SK-N-SH (cell line): ENCODE results near the gene IRF2BP2. TPM values are rescaled to one million over a fixed set of nuclear protein-coding genes. Genes with fewer than 3 reads are reported as not detected.

ENCODE experiments used
- CTCF ChIA-PET: fragments of 300-600, 350-600 bp; formaldehyde crosslinking; extraction: SDS; loops from one replicate; lab custom pipeline; 2021; lab: Yijun Ruan, JAX
- POLR2A ChIA-PET: fragments of 350-600 bp; sonication (Branson Sonifier 250); formaldehyde crosslinking; extraction: SDS; loops from one replicate; lab custom pipeline; 2020; ENCODE audit warnings: antibody characterized with exemption, inconsistent platforms; lab: Yijun Ruan, JAX
- DNase-seq: peaks from one replicate; pipeline ENCODE4 v3.0.0; 2012
- H2AFZ ChIP-seq: fragments of 200-600 bp; sonication (generic); 2 replicates; pipeline ENCODE4 v1.8.1; 2016; ENCODE audit warnings: antibody characterized with exemption, mild to moderate bottlenecking, low read depth
- H3F3A ChIP-seq: fragments of 200-600 bp; sonication (generic); replicated peaks from 2 replicates; pipeline ENCODE3; 2016; ENCODE audit warnings: antibody characterized with exemption, mild to moderate bottlenecking; ENCODE audit not compliant: insufficient read depth
- H3K27ac ChIP-seq, 2 experiments: fragments of 200-500 bp in 1 of 2; fragments of 200-600 bp in 1 of 2; sonication (Bioruptor generic) in 1 of 2; sonication (generic), shearing (Covaris generic) in 1 of 2; 2 replicates each; pipeline versions ENCODE4 v1.5.1 to v1.6.1; 2014 to 2016; ENCODE audit warnings: low read depth in 2 of 2, inconsistent platforms in 1 of 2, low read length in 1 of 2, mild to moderate bottlenecking in 1 of 2, mixed read lengths in 1 of 2
- H3K27me3 ChIP-seq: fragments of 200-600 bp; sonication (generic), shearing (Covaris generic); 2 replicates; pipeline ENCODE4 v1.6.1; 2016; ENCODE audit warnings: mixed run types; ENCODE audit not compliant: insufficient read depth
- H3K36me3 ChIP-seq, 2 experiments: fragments of 200-500 bp in 1 of 2; fragments of 200-600 bp in 1 of 2; sonication (Bioruptor generic) in 1 of 2; sonication (generic) in 1 of 2; replicated peaks in 1 of 2; 2 replicates each; pipeline versions ENCODE3 to v1.5.1; 2014 to 2016; ENCODE audit warnings: low read length in 1 of 2, mild to moderate bottlenecking in 1 of 2; ENCODE audit not compliant: insufficient read depth in 2 of 2, control insufficient read depth in 1 of 2
- H3K4me1 ChIP-seq, 2 experiments: fragments of 200-500 bp in 1 of 2; fragments of 200-600 bp in 1 of 2; sonication (Bioruptor generic) in 1 of 2; sonication (generic), shearing (Covaris generic) in 1 of 2; 2 replicates each; pipeline versions ENCODE4 v1.5.1 to v1.6.1; 2014 to 2016; ENCODE audit warnings: low read depth in 1 of 2, low read length in 1 of 2, mixed run types in 1 of 2; ENCODE audit not compliant: insufficient read depth in 2 of 2, control insufficient read depth in 1 of 2
- H3K4me2 ChIP-seq: fragments of 200-600 bp; sonication (generic), shearing (Covaris generic); 2 replicates; pipeline ENCODE4 v1.6.1; 2017; ENCODE audit warnings: mixed run types
- H3K4me3 ChIP-seq, 2 experiments: fragments of 200-500 bp in 1 of 2; fragments of 200-600 bp in 1 of 2; sonication (Bioruptor generic) in 1 of 2; sonication (generic), shearing (Covaris generic) in 1 of 2; 2 replicates each; pipeline versions ENCODE4 v1.5.1 to v1.8.1; 2014 to 2016; ENCODE audit warnings: low read depth in 2 of 2, inconsistent platforms in 1 of 2, low read length in 1 of 2, mild to moderate bottlenecking in 1 of 2, mixed read lengths in 1 of 2, moderate library complexity in 1 of 2
- H3K79me2 ChIP-seq: fragments of 200-600 bp; sonication (generic); 2 replicates; pipeline ENCODE4 v1.8.1; 2017; ENCODE audit warnings: mild to moderate bottlenecking; ENCODE audit not compliant: insufficient read depth
- H3K9ac ChIP-seq: fragments of 200-600 bp; sonication (generic); 2 replicates; pipeline ENCODE4 v1.6.1; 2017; ENCODE audit warnings: mixed run types
- H3K9me2 ChIP-seq: fragments of 200-600 bp; sonication (generic); 2 replicates; pipeline ENCODE4 v1.6.1; 2017; ENCODE audit warnings: mixed run types
- H3K9me3 ChIP-seq: fragments of 200-600 bp; sonication (generic); 2 replicates; pipeline ENCODE4 v1.6.1; 2017; ENCODE audit warnings: mixed run types, mild to moderate bottlenecking, moderate library complexity
- H4K20me1 ChIP-seq: fragments of 200-600 bp; sonication (generic); 2 replicates; pipeline ENCODE4 v1.6.1; 2017; ENCODE audit warnings: mild to moderate bottlenecking, mixed run types; ENCODE audit not compliant: insufficient read depth
- CHD2 ChIP-seq: fragments of 150-350 bp; IDR thresholded peaks from 2 replicates; pipeline ENCODE4 v1.6.1; 2018; ENCODE audit warnings: low read length; ENCODE audit not compliant: partially characterized antibody
- ELF1 ChIP-seq: IDR thresholded peaks from 2 replicates; pipeline ENCODE4 v1.4.0; 2012
- EP300 ChIP-seq, 2 experiments: IDR thresholded peaks; 2 replicates each; pipeline versions ENCODE4 v1.4.0 to v1.6.1; 2012; ENCODE audit warnings: borderline replicate concordance in 1 of 2, low read depth in 1 of 2, low read length in 1 of 2
- EZH2phosphoT487 ChIP-seq: fragments of 200-600 bp; sonication (generic); IDR thresholded peaks from 2 replicates; pipeline ENCODE4 v1.6.1; 2017; ENCODE audit warnings: low read depth, mixed run types, mild to moderate bottlenecking, antibody characterized with exemption, moderate library complexity, borderline replicate concordance
- FOXJ3 ChIP-seq: sonication (generic); formaldehyde crosslinking; IDR thresholded peaks from 2 replicates; pipeline ENCODE4 v1.5.1; 2020; ENCODE audit warnings: mild to moderate bottlenecking, missing genetic modification reagents
- FOXM1 ChIP-seq: IDR thresholded peaks from 2 replicates; pipeline ENCODE4 v1.4.0; 2012; ENCODE audit warnings: low read depth, mild to moderate bottlenecking
- GABPA ChIP-seq: IDR thresholded peaks from 2 replicates; pipeline ENCODE4 v1.4.0; 2012; ENCODE audit warnings: low read depth, mild to moderate bottlenecking
- GATA2 ChIP-seq: sonication (generic); formaldehyde crosslinking; IDR thresholded peaks from 2 replicates; pipeline ENCODE4 v1.5.0; 2020; ENCODE audit warnings: mild to moderate bottlenecking, missing genetic modification reagents
- IRF3 ChIP-seq: fragments of 150-350 bp; IDR thresholded peaks from 2 replicates; pipeline ENCODE4 v1.6.1; 2016; ENCODE audit warnings: mild to moderate bottlenecking, low read depth, low read length
- JUND ChIP-seq: IDR thresholded peaks from 2 replicates; pipeline ENCODE4 v1.4.0; 2012
- MAX ChIP-seq: IDR thresholded peaks from 2 replicates; pipeline ENCODE4 v1.4.0; 2012; ENCODE audit warnings: low read depth
- MEF2A ChIP-seq: IDR thresholded peaks from 2 replicates; pipeline ENCODE4 v1.4.0; 2012; ENCODE audit warnings: low read depth, borderline replicate concordance
- NFIC ChIP-seq: IDR thresholded peaks from 2 replicates; pipeline ENCODE4 v1.4.0; 2012; ENCODE audit warnings: borderline replicate concordance
- NRF1 ChIP-seq: IDR thresholded peaks from 2 replicates; pipeline ENCODE4 v1.6.1; 2012; ENCODE audit warnings: low read depth, mild to moderate bottlenecking, low read length
- POLR2AphosphoS5 ChIP-seq: IDR thresholded peaks from 2 replicates; pipeline ENCODE4 v1.6.1; 2012; ENCODE audit warnings: low read depth, low read length
- RAD21 ChIP-seq: IDR thresholded peaks from 2 replicates; pipeline ENCODE4 v1.6.1; 2012; ENCODE audit warnings: mild to moderate bottlenecking, low read length
- RCOR1 ChIP-seq: fragments of 150-350 bp; IDR thresholded peaks from 2 replicates; pipeline ENCODE4 v1.6.1; 2017; ENCODE audit warnings: antibody characterized with exemption, low read length
- RFX5 ChIP-seq: IDR thresholded peaks from 2 replicates; pipeline ENCODE4 v1.6.1; 2012; ENCODE audit warnings: mild to moderate bottlenecking, improper control_type of control experiment, low read length
- RXRA ChIP-seq: IDR thresholded peaks from 2 replicates; pipeline ENCODE4 v1.4.0; 2012; ENCODE audit warnings: low read depth, mild to moderate bottlenecking, borderline replicate concordance
- SIN3A ChIP-seq: IDR thresholded peaks from 2 replicates; pipeline ENCODE4 v1.6.1; 2012; ENCODE audit warnings: low read depth, mild to moderate bottlenecking, low read length, moderate library complexity, borderline replicate concordance
- SMC3 ChIP-seq: IDR thresholded peaks from 2 replicates; pipeline ENCODE4 v1.6.1; 2012; ENCODE audit warnings: low read depth, low read length, improper control_type of control experiment
- TCF12 ChIP-seq: IDR thresholded peaks from 2 replicates; pipeline ENCODE4 v1.4.0; 2012
- USF2 ChIP-seq: fragments of 150-350 bp; IDR thresholded peaks from 2 replicates; pipeline ENCODE4 v1.6.1; 2017; ENCODE audit warnings: antibody characterized with exemption, low read length, low read depth, borderline replicate concordance
- YY1 ChIP-seq: IDR thresholded peaks from 2 replicates; pipeline ENCODE4 v1.4.0; 2012; ENCODE audit warnings: low read depth, mild to moderate bottlenecking
- WGBS: methylation state at CpG from one replicate; pipeline ENCODE4 v1.1.6; 2017; ENCODE audit warnings: low lambda C conversion rate; 5-methylcytosine and 5-hydroxymethylcytosine counted together
- polyA plus RNA-seq, 3 experiments: library from polyadenylated mRNA; depleted of rRNA; stranded (reverse); fragments of >200 nt; gene quantifications; 2 replicates each; pipeline ENCODE4 v1.2.3, GENCODE V29; 2012
- TF ChIP-seq, protein P1 (sequence below): IDR thresholded peaks from 2 replicates; pipeline ENCODE4 v1.4.0; 2012; ENCODE audit warnings: low read depth, borderline replicate concordance
- TF ChIP-seq, protein P2 (sequence below): IDR thresholded peaks from 2 replicates; pipeline ENCODE4 v1.4.0; 2012; ENCODE audit warnings: low read depth, borderline replicate concordance
- TF ChIP-seq, protein P3 (sequence below): fragments of 200-600 bp; sonication (generic); IDR thresholded peaks from 2 replicates; pipeline ENCODE4 v1.6.1; 2017; ENCODE audit warnings: antibody characterized with exemption, mild to moderate bottlenecking, moderate library complexity

Gene IRF2BP2
- polyA plus RNA-seq, 1 of the 3 experiments (the other 2 are of a cell fraction): 73.9 TPM

GRCh38 chr1:234655328-234656069 is 45.5 kb upstream of the IRF2BP2 start:
- ChIA-PET POLR2A (interaction anchor here (0.5 to 1.7 kb wide), 9 partner anchors 41 to 252 kb away, joined by 3 to 15 read pairs (median 5); partner anchors contain the start of gene IRF2BP2), CTCF (interaction anchor here (0.7 to 1.8 kb wide), 8 partner anchors 11 to 428 kb away, joined by 3 to 5 read pairs (median 3); no protein-coding TSS in a partner anchor)
- no peaks in the 10 kb centered on the region for H3K36me3 ChIP-seq
- H2AFZ ChIP-seq: no peak overlapping the region
- H3K4me3 ChIP-seq: no peak overlapping the region
- H3K79me2 ChIP-seq: no peaks in the 10 kb centered on the region
- H3F3A ChIP-seq: peaks cover 17% of the 10 kb centered on the region
- H3K9ac ChIP-seq: no peak overlapping the region
- WGBS: 57% methylated on average over 7 of the region's 8 CpGs
- H3K9me2 ChIP-seq: no peaks in the 10 kb centered on the region
- DNase-seq: peak; percentile 79
- no peaks in the 10 kb centered on the region for H4K20me1 ChIP-seq
- peaks cover 27 to 32% of the 10 kb centered on the region in 2 experiments for H3K4me1 ChIP-seq
- no peak overlapping the region for H3K4me2 ChIP-seq
- no peaks in the 10 kb centered on the region for H3K9me3 ChIP-seq
- H3K27me3 ChIP-seq: no peaks in the 10 kb centered on the region
- H3K27ac ChIP-seq: peak overlapping the region in 1 of 2 experiments; percentile 2; a peak in 1 of 4 replicates
- no peak for TF ChIP-seq NRF1
- TF ChIP-seq, protein P1, sequence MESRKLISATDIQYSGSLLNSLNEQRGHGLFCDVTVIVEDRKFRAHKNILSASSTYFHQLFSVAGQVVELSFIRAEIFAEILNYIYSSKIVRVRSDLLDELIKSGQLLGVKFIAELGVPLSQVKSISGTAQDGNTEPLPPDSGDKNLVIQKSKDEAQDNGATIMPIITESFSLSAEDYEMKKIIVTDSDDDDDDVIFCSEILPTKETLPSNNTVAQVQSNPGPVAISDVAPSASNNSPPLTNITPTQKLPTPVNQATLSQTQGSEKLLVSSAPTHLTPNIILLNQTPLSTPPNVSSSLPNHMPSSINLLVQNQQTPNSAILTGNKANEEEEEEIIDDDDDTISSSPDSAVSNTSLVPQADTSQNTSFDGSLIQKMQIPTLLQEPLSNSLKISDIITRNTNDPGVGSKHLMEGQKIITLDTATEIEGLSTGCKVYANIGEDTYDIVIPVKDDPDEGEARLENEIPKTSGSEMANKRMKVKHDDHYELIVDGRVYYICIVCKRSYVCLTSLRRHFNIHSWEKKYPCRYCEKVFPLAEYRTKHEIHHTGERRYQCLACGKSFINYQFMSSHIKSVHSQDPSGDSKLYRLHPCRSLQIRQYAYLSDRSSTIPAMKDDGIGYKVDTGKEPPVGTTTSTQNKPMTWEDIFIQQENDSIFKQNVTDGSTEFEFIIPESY: no peak
- TF ChIP-seq, protein P2, sequence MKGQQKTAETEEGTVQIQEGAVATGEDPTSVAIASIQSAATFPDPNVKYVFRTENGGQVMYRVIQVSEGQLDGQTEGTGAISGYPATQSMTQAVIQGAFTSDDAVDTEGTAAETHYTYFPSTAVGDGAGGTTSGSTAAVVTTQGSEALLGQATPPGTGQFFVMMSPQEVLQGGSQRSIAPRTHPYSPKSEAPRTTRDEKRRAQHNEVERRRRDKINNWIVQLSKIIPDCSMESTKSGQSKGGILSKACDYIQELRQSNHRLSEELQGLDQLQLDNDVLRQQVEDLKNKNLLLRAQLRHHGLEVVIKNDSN: no peak
- no peak for TF ChIP-seq MAX
- no peak for TF ChIP-seq YY1
- TF ChIP-seq SIN3A: no peak
- no peak for TF ChIP-seq FOXM1
- TF ChIP-seq USF2: no peak
- peak; percentile 96 for TF ChIP-seq FOXJ3 (CRISPR knock-in tag)
- no peak for TF ChIP-seq RXRA
- no peak for TF ChIP-seq MEF2A
- peak in 1 of 2 experiments; percentile 99; a peak in 2 of 4 replicates for TF ChIP-seq EP300 (IDR thresholded peaks at IDR 0.05; ENCODE audit: borderline replicate concordance in 1 of 2, low read depth in 1 of 2, low read length in 1 of 2)
- TF ChIP-seq RFX5: no peak
- TF ChIP-seq RCOR1: peak; percentile 100
- TF ChIP-seq SMC3: peak; percentile 10; the same call in 1 of the 2 replicates
- 0 out of 2 replicates have a peak, but pooled peaks have one; percentile 33 for TF ChIP-seq POLR2AphosphoS5
- no peak for TF ChIP-seq NFIC
- peak; percentile 90 for TF ChIP-seq CHD2
- no peak for TF ChIP-seq GABPA
- TF ChIP-seq, protein P3, sequence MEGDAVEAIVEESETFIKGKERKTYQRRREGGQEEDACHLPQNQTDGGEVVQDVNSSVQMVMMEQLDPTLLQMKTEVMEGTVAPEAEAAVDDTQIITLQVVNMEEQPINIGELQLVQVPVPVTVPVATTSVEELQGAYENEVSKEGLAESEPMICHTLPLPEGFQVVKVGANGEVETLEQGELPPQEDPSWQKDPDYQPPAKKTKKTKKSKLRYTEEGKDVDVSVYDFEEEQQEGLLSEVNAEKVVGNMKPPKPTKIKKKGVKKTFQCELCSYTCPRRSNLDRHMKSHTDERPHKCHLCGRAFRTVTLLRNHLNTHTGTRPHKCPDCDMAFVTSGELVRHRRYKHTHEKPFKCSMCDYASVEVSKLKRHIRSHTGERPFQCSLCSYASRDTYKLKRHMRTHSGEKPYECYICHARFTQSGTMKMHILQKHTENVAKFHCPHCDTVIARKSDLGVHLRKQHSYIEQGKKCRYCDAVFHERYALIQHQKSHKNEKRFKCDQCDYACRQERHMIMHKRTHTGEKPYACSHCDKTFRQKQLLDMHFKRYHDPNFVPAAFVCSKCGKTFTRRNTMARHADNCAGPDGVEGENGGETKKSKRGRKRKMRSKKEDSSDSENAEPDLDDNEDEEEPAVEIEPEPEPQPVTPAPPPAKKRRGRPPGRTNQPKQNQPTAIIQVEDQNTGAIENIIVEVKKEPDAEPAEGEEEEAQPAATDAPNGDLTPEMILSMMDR: no peak
- TF ChIP-seq IRF3: no peak
- TF ChIP-seq RAD21: peak; percentile 45
- TF ChIP-seq GATA2 (CRISPR knock-in tag): peak; percentile 100
- TF ChIP-seq EZH2phosphoT487: no peak
- peak; percentile 65 for TF ChIP-seq TCF12
- TF ChIP-seq ELF1: no peak
- TF ChIP-seq JUND: no peak
